H9 (cell line): ENCODE measurements around the gene BRCC3. TPM values are rescaled to one million over a fixed set of nuclear protein-coding genes. Genes with fewer than 3 reads are reported as not detected.

Experiments
- DNase-seq: peaks from one replicate; pipeline ENCODE4 v3.0.0-alpha.2; 2017
- H2AFZ ChIP-seq: one replicate; pipeline ENCODE4 v1.6.1; 2013; ENCODE audit warnings: mild to moderate bottlenecking, low read length, control low read depth, moderate library complexity
- H2AK5ac ChIP-seq: 2 replicates; pipeline ENCODE4 v1.6.1; 2013; ENCODE audit warnings: low read length, control low read depth, mixed read lengths; ENCODE audit not compliant: insufficient read length
- H2BK120ac ChIP-seq: one replicate; pipeline ENCODE4 v1.6.1; 2013; ENCODE audit warnings: low read depth, mild to moderate bottlenecking, low read length, control low read depth, inconsistent platforms; ENCODE audit not compliant: poor library complexity, severe bottlenecking
- H2BK12ac ChIP-seq: 2 replicates; pipeline ENCODE4 v1.6.1; 2013; ENCODE audit warnings: low read length, control low read depth, mixed read lengths, low read depth; ENCODE audit not compliant: insufficient read length
- H2BK15ac ChIP-seq: 2 replicates; pipeline ENCODE4 v1.6.1; 2013; ENCODE audit warnings: low read depth, low read length, control low read depth
- H2BK20ac ChIP-seq: one replicate; pipeline ENCODE4 v1.6.1; 2013; ENCODE audit warnings: low read depth, mild to moderate bottlenecking, low read length, control low read depth, inconsistent platforms; ENCODE audit not compliant: poor library complexity, severe bottlenecking
- H2BK5ac ChIP-seq: 2 replicates; pipeline ENCODE4 v1.6.1; 2013; ENCODE audit warnings: low read length, control low read depth, mixed read lengths; ENCODE audit not compliant: insufficient read length
- H3K14ac ChIP-seq: 2 replicates; pipeline ENCODE4 v1.6.1; 2013; ENCODE audit warnings: low read length, control low read depth; ENCODE audit not compliant: insufficient read depth
- H3K18ac ChIP-seq: 2 replicates; pipeline ENCODE4 v1.6.1; 2013; ENCODE audit warnings: low read depth, mild to moderate bottlenecking, mixed read lengths, low read length, control low read depth; ENCODE audit not compliant: insufficient read length
- H3K23ac ChIP-seq: 2 replicates; pipeline ENCODE4 v1.6.1; 2013; ENCODE audit warnings: low read length, control low read depth, mixed read lengths, low read depth; ENCODE audit not compliant: insufficient read length
- H3K23me2 ChIP-seq: 2 replicates; pipeline ENCODE4 v1.6.1; 2013; ENCODE audit warnings: low read depth, mild to moderate bottlenecking, mixed read lengths, low read length, control low read depth; ENCODE audit not compliant: insufficient read length, poor library complexity, severe bottlenecking
- H3K27ac ChIP-seq: 2 replicates; pipeline ENCODE4 v1.5.1; 2013; ENCODE audit warnings: low read length, control low read depth, mixed read lengths, low read depth; ENCODE audit not compliant: insufficient read length
- H3K27me3 ChIP-seq: 2 replicates; pipeline ENCODE4 v1.6.1; 2013; ENCODE audit warnings: low read length, control low read depth, inconsistent platforms; ENCODE audit not compliant: insufficient read depth
- H3K4ac ChIP-seq: 2 replicates; pipeline ENCODE4 v1.6.1; 2013; ENCODE audit warnings: low read depth, mild to moderate bottlenecking, control low read depth, inconsistent platforms, low read length, moderate library complexity
- H3K4me1 ChIP-seq: 2 replicates; pipeline ENCODE4 v1.6.1; 2013; ENCODE audit warnings: low read length, control low read depth, inconsistent platforms; ENCODE audit not compliant: insufficient read depth
- H3K4me2 ChIP-seq: 2 replicates; pipeline ENCODE4 v1.6.1; 2013; ENCODE audit warnings: low read length, control low read depth, mixed read lengths; ENCODE audit not compliant: insufficient read length, insufficient read depth
- H3K56ac ChIP-seq: 2 replicates; pipeline ENCODE4 v1.6.1; 2013; ENCODE audit warnings: low read depth, mild to moderate bottlenecking, mixed read lengths, low read length, control low read depth; ENCODE audit not compliant: insufficient read length
- H3K79me1 ChIP-seq: 2 replicates; pipeline ENCODE4 v1.6.1; 2013; ENCODE audit warnings: low read depth, mild to moderate bottlenecking, moderate library complexity, low read length, control low read depth, inconsistent platforms; ENCODE audit not compliant: insufficient read depth, poor library complexity, severe bottlenecking
- H3K79me2 ChIP-seq: 2 replicates; pipeline ENCODE4 v1.6.1; 2013; ENCODE audit warnings: low read length, control low read depth, inconsistent platforms; ENCODE audit not compliant: insufficient read depth
- H3K9ac ChIP-seq: 2 replicates; pipeline ENCODE4 v1.6.1; 2013; ENCODE audit warnings: low read length, control low read depth, mixed read lengths; ENCODE audit not compliant: insufficient read length; ENCODE audit errors: extremely low read depth
- H3K9me3 ChIP-seq: one replicate; pipeline ENCODE4 v1.6.1; 2013; ENCODE audit warnings: low read depth, low read length, inconsistent platforms; ENCODE audit not compliant: control insufficient read depth
- H3T11ph ChIP-seq: one replicate; pipeline ENCODE4 v1.6.1; 2013; ENCODE audit warnings: mild to moderate bottlenecking, low read length, control low read depth, inconsistent platforms
- H4K20me1 ChIP-seq: one replicate; pipeline ENCODE4 v1.6.1; 2013; ENCODE audit not compliant: control insufficient read depth, insufficient read length, insufficient read depth
- H4K5ac ChIP-seq: 2 replicates; pipeline ENCODE4 v1.6.1; 2013; ENCODE audit warnings: low read depth, mild to moderate bottlenecking, mixed read lengths, low read length, control low read depth; ENCODE audit not compliant: insufficient read length
- H4K8ac ChIP-seq: replicated peaks from 2 replicates; pipeline ENCODE4 v1.6.1; 2013; ENCODE audit warnings: low read length, control low read depth, mixed read lengths, low read depth; ENCODE audit not compliant: insufficient read length
- H4K91ac ChIP-seq: 2 replicates; pipeline ENCODE4 v1.6.1; 2013; ENCODE audit warnings: low read depth, mild to moderate bottlenecking, moderate library complexity, mixed read lengths, low read length, control low read depth; ENCODE audit not compliant: insufficient read length
- H3K27ac Mint-ChIP-seq, 3 experiments: 2 replicates in 2 of 3; 3 replicates in 1 of 3; pipeline ENCODE4 v1.8.0; 2020 to 2021; ENCODE audit warnings: mixed read lengths in 3 of 3, mild to moderate bottlenecking in 1 of 3, moderate library complexity in 1 of 3
- H3K27me3 Mint-ChIP-seq: 2 replicates; pipeline ENCODE4 v1.8.0; 2021; ENCODE audit warnings: low read depth, mild to moderate bottlenecking, moderate library complexity, mixed read lengths
- H3K36me3 Mint-ChIP-seq, 3 experiments: 2 replicates in 2 of 3; 3 replicates in 1 of 3; pipeline ENCODE4 v1.8.0; 2020 to 2021; ENCODE audit warnings: low read depth in 3 of 3, mixed read lengths in 3 of 3; ENCODE audit not compliant: insufficient read depth in 1 of 3
- H3K4me1 Mint-ChIP-seq, 2 experiments: 2 replicates each; pipeline ENCODE4 v1.8.0; 2020; ENCODE audit warnings: mixed read lengths in 2 of 2
- H3K4me3 Mint-ChIP-seq, 2 experiments: 2 replicates in 1 of 2; 3 replicates in 1 of 2; pipeline ENCODE4 v1.8.0; 2020 to 2021; ENCODE audit warnings: mild to moderate bottlenecking in 2 of 2, mixed read lengths in 2 of 2, moderate library complexity in 1 of 2
- H3K9me3 Mint-ChIP-seq, 2 experiments: 2 replicates in 1 of 2; 3 replicates in 1 of 2; pipeline ENCODE4 v1.8.0; 2020; ENCODE audit warnings: mild to moderate bottlenecking in 2 of 2, mixed read lengths in 2 of 2, moderate library complexity in 1 of 2
- WGBS: extraction: QIAGEN DNeasy Blood & Tissue Kit; methylation state at CpG from one replicate; pipeline ENCODE4 v1.1.7; 2013; ENCODE audit warnings: missing lambda C conversion rate, low lambda C conversion rate, mixed read lengths; ENCODE audit not compliant: insufficient read length; ENCODE audit errors: extremely low coverage; 5-methylcytosine and 5-hydroxymethylcytosine counted together
- total RNA-seq: library from RNA; stranded (reverse); gene quantifications from 2 replicates; pipeline ENCODE4 v1.2.1, GENCODE V29; 2021
- TF ChIP-seq, protein P1 (sequence below): fragments of 200-600 bp; sonication (generic); conservative IDR thresholded peaks from 3 replicates; pipeline ENCODE4 v1.8.0; 2021; ENCODE audit warnings: antibody characterized with exemption, mild to moderate bottlenecking

BRCC3 gene
- total RNA-seq, 1 experiment from 2014 or later: 27.3 TPM

DNA sequence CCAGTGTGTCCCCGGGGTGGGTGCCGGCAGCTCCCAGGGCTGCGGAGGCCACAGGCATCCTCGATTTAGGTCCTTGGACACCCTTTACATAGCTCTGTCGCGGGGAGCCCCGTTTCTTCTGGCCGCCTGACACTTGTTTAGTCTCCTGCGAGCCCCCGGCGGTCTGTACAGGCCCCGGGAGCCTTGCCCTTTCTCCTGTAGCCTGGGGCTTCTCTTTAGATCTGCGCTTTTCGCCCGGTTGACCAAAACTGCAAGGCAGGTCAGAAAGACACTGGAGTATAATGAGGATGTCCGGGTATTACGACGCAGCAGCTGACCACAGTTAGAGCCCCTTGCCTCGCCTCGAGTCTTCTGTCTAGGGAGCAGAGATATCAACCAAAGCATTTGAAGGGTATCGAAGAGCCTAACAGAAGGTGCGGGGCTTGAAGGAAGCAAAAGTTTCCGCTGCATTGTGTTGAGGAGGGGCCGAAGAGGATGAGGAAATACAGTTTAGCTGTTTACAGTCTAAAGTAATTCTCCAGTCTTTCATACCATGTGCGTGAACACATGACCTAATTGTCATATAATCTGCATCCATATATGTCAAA is 479 bp downstream of the BRCC3 start:
- WGBS: no CpG with 5 or more reads among the region's 25 CpGs

More for the DNA sequence above, 479 bp downstream of the BRCC3 start:
- Histone ChIP-seq H3K79me1 (no peaks in the 10 kb centered on the region), H4K20me1 (no peaks in the 10 kb centered on the region), H4K5ac (no peak overlapping the region), H3K4ac (no peak overlapping the region), H2BK120ac (no peak overlapping the region), H3K14ac (peak overlapping the region; percentile 33; the same call in 1 of the 2 replicates), H3K18ac (peak overlapping the region; percentile 6), H3K4me1 (no peaks in the 10 kb centered on the region), H3K4me2 (peak overlapping the region; percentile 50), H3K56ac (no peak overlapping the region), H3K9ac (peak overlapping the region; percentile 81), H2BK12ac (no peak overlapping the region), H2BK15ac (no peak overlapping the region), H4K8ac (no peak overlapping the region), H4K91ac (no peak overlapping the region), H3T11ph (no peak overlapping the region), H2BK20ac (no peak overlapping the region), H3K79me2 (peaks cover 1% of the 10 kb centered on the region; the same call in 1 of the 2 replicates), H3K27me3 (no peaks in the 10 kb centered on the region), H3K9me3 (peaks cover 35% of the 10 kb centered on the region), H2AK5ac (no peak overlapping the region), H3K27ac (no peak overlapping the region), H3K23ac (no peak overlapping the region), H2AFZ (no peak overlapping the region), H3K23me2 (peaks cover 5% of the 10 kb centered on the region), H2BK5ac (no peak overlapping the region)
- Mint-ChIP-seq H3K36me3 (peaks cover 28 to 34% (median 31%) of the 10 kb centered on the region in 3 experiments), H3K27ac (peak overlapping the region in 2 of 3 experiments; percentile 91 to 97; a peak in 5 of 7 replicates), H3K27me3 (no peaks in the 10 kb centered on the region), H3K9me3 (peaks cover 66% of the 10 kb centered on the region in 2 experiments), H3K4me1 (peaks cover 8 to 15% of the 10 kb centered on the region in 2 experiments; a peak in 2 of 4 replicates), H3K4me3 (peak overlapping the region; percentile 93 to 95)
- TF ChIP-seq, protein P1, sequence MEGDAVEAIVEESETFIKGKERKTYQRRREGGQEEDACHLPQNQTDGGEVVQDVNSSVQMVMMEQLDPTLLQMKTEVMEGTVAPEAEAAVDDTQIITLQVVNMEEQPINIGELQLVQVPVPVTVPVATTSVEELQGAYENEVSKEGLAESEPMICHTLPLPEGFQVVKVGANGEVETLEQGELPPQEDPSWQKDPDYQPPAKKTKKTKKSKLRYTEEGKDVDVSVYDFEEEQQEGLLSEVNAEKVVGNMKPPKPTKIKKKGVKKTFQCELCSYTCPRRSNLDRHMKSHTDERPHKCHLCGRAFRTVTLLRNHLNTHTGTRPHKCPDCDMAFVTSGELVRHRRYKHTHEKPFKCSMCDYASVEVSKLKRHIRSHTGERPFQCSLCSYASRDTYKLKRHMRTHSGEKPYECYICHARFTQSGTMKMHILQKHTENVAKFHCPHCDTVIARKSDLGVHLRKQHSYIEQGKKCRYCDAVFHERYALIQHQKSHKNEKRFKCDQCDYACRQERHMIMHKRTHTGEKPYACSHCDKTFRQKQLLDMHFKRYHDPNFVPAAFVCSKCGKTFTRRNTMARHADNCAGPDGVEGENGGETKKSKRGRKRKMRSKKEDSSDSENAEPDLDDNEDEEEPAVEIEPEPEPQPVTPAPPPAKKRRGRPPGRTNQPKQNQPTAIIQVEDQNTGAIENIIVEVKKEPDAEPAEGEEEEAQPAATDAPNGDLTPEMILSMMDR: no peak
- no peak for DNase-seq
